Left hindlimb (tissue), 1 donor: ENCODE measurements around the gene TRIM56.
A peak's percentile ranks its signal among the peaks of the same experiment; 100 is the strongest.
"Not testable (repeated sequence)": the region's sequence is repeated elsewhere in the genome, so short reads cannot be mapped to it uniquely, and the experiment has no call there.

Experiments
- DNase-seq: peaks from one replicate; pipeline ENCODE4 v3.0.0-alpha.2; 2018

The TRIM56 gene, protein sequence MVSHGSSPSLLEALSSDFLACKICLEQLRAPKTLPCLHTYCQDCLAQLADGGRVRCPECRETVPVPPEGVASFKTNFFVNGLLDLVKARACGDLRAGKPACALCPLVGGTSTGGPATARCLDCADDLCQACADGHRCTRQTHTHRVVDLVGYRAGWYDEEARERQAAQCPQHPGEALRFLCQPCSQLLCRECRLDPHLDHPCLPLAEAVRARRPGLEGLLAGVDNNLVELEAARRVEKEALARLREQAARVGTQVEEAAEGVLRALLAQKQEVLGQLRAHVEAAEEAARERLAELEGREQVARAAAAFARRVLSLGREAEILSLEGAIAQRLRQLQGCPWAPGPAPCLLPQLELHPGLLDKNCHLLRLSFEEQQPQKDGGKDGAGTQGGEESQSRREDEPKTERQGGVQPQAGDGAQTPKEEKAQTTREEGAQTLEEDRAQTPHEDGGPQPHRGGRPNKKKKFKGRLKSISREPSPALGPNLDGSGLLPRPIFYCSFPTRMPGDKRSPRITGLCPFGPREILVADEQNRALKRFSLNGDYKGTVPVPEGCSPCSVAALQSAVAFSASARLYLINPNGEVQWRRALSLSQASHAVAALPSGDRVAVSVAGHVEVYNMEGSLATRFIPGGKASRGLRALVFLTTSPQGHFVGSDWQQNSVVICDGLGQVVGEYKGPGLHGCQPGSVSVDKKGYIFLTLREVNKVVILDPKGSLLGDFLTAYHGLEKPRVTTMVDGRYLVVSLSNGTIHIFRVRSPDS

GRCh38 chr7:101085162-101085964 lies at the start of gene TRIM56:
TSS of gene TRIM56 (plus strand) at chr7:101085481. CDS start at chr7:101087313, 1,832 bp downstream.
- peak; percentile 88 for DNase-seq

DNA sequence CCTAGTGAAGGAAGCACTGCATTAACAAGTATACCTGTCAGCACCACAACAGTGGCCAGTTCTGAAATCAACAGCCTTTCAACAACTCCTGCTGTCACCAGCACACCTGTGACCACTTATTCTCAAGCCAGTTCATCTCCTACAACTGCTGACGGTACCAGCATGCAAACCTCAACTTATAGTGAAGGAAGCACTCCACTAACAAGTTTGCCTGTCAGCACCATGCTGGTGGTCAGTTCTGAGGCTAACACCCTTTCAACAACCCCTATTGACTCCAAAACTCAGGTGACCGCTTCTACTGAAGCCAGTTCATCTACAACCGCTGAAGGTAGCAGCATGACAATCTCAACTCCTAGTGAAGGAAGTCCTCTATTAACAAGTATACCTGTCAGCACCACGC lies 49.3 kb upstream of the TRIM56 start:
- DNase-seq: no peak

DNA sequence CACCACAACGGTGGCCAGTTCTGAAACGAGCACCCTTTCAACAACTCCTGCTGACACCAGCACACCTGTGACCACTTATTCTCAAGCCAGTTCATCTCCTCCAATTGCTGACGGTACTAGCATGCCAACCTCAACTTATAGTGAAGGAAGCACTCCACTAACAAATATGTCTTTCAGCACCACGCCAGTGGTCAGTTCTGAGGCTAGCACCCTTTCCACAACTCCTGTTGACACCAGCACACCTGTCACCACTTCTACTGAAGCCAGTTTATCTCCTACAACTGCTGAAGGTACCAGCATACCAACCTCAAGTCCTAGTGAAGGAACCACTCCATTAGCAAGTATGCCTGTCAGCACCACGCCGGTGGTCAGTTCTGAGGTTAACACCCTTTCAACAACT lies 44.0 kb upstream of the TRIM56 start:
- DNase-seq: not testable (repeated sequence)

- peak; percentile 56 for DNase-seq
These were observed 26.9 kb upstream of the TRIM56 start for GRCh38 chr7:101058355-101058754.

- no peak for DNase-seq
These were observed 25.7 kb upstream of the TRIM56 start for GRCh38 chr7:101059620-101059942.

- DNase-seq: no peak
These were observed 24.3 kb upstream of the TRIM56 start for GRCh38 chr7:101060992-101061391.

DNA sequence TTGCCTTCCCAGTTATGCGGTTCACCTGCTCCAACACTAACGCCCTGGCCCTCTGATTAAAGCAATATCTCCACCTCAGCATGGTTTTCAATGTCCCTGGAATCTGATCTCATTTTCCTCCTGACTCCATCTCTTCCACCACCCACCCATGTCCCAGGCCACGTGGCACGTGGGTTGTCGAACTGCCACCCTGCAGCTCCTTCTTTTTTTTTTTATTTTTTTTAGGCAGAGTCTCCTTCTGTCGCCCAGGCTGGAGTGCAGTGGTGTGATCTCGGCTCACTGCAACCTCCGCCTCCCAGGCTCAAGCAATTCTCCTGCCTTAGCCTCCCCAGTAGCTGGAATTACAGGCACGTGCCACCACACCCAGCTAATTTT lies 21.1 kb upstream of the TRIM56 start:
- not testable (repeated sequence) for DNase-seq

DNA sequence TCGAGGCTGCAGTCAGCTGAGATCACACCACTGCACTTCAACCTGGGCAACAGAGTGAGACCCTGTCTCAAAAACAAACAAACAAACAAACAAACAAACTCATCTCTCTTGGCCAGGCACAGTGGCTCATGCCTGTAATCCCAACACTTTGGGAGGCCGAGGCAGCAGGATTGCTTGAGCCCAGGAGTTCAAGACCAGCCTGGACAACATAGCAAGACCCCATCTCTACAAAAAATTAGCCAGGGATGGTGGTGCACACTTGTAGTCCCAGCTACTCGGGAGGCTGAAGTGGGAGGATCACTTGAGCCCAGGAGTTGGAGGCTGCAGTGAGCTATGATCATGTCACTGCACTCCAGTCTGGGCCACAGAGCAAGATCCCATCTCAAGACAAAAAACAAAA lies 20.1 kb upstream of the TRIM56 start:
- DNase-seq: not testable (repeated sequence)

- DNase-seq: no peak
These were observed 19.0 kb upstream of the TRIM56 start for GRCh38 chr7:101066141-101066832.

- DNase-seq: no peak
These were observed 18.5 kb upstream of the TRIM56 start for GRCh38 chr7:101066833-101067177.

- DNase-seq: no peak
These were observed 16.9 kb upstream of the TRIM56 start for GRCh38 chr7:101068401-101068800.

- DNase-seq: not testable (repeated sequence)
These were observed 13.7 kb upstream of the TRIM56 start for GRCh38 chr7:101071362-101072104.

DNA sequence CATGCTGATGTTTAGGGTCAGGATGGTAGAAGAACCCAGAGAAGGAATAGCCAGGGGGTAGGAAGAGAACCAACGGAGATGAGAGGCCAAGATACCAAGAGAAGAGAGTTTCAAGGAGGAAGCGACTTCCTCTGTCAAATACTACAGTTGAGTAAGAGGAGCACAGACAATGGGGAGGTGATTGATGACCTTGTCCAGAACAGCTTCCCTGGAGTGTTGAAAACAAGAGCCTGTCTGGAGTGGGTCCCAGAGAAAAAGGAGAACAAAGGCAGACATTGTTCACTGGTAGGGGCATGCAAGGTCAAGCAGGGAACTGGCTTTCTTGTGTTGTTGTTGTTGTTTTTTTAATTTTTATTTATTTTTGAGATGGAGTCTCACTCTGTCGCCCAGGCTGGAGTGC lies 9.6 kb upstream of the TRIM56 start:
- DNase-seq: no peak

DNA sequence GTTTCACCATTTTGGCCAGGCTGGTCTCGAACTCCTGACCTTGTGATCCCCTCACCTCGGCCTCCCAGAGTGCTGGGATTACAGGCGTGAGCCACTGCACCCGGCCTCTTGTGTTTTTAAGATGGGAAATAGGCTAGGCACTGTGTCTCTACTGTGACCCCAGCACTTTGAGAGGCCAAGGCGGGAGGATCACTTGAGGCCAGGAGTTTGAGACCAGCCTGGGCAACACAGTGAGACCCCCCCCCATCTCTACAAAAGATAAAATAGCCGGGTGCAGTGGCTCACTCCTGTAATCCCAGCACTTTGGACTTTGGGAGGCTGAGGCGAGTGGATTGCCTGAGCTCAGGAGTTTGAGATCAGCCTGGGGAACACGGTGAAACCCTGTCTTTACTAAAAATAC lies 9.1 kb upstream of the TRIM56 start:
- DNase-seq: not testable (repeated sequence)

GRCh38 chr7:101077303-101078086 lies 7.8 kb upstream of the TRIM56 start:
- DNase-seq: peak; percentile 74

GRCh38 chr7:101081432-101081831 lies 3.8 kb upstream of the TRIM56 start:
- no peak for DNase-seq

DNA sequence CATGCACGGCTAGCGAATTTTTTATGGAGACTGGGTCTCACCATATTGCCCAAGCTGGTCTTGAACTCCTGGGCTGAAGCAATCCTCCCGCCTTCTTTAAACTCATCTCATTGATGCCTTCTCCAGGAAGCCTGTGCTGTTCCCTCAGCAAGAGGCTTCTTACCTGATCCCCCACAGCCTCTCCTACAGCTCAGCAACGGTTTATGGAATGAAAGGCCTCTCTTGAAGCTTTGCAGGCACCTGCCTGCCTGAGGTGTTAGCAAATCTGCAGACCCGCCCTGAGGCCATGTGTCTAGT lies 468 bp upstream of the TRIM56 start:
- DNase-seq: no peak

DNA sequence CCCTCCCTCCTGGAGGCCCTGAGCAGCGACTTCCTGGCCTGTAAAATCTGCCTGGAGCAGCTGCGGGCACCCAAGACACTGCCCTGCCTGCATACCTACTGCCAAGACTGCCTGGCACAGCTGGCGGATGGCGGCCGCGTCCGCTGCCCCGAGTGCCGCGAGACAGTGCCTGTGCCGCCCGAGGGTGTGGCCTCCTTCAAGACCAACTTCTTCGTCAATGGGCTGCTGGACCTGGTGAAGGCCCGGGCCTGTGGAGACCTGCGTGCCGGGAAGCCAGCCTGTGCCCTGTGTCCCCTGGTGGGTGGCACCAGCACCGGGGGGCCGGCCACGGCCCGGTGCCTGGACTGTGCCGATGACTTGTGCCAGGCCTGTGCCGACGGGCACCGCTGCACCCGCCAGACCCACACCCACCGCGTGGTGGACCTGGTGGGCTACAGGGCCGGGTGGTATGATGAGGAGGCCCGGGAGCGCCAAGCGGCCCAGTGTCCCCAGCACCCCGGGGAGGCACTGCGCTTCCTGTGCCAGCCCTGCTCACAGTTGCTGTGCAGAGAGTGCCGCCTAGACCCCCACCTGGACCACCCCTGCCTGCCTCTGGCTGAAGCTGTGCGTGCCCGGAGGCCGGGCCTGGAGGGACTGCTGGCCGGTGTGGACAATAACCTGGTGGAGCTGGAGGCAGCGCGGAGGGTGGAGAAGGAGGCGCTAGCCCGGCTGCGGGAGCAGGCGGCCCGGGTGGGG lies 2.2 kb downstream of the TRIM56 start:
- no peak for DNase-seq

GRCh38 chr7:101088069-101088425 lies 2.8 kb downstream of the TRIM56 start:
- DNase-seq: no peak

DNA sequence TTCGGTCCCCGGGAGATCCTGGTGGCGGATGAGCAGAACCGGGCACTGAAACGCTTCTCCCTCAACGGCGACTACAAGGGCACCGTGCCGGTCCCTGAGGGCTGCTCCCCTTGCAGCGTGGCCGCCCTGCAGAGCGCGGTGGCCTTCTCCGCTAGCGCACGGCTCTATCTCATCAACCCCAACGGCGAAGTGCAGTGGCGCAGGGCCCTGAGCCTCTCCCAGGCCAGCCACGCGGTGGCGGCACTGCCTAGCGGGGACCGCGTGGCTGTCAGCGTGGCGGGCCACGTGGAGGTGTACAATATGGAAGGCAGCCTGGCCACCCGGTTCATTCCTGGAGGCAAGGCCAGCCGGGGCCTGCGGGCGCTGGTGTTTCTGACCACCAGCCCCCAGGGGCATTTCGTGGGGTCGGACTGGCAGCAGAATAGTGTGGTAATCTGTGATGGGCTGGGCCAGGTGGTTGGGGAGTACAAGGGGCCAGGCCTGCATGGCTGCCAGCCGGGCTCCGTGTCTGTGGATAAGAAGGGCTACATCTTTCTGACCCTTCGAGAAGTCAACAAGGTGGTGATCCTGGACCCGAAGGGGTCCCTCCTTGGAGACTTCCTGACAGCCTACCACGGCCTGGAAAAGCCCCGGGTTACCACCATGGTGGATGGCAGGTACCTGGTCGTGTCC lies 3.7 kb downstream of the TRIM56 start:
- DNase-seq: no peak
